ENCODE results near the gene SNX22.
"Not testable (repeated sequence)": the region's sequence is repeated elsewhere in the genome, so short reads cannot be mapped to it uniquely, and the experiment has no call there.

SNX22 gene

DNA sequence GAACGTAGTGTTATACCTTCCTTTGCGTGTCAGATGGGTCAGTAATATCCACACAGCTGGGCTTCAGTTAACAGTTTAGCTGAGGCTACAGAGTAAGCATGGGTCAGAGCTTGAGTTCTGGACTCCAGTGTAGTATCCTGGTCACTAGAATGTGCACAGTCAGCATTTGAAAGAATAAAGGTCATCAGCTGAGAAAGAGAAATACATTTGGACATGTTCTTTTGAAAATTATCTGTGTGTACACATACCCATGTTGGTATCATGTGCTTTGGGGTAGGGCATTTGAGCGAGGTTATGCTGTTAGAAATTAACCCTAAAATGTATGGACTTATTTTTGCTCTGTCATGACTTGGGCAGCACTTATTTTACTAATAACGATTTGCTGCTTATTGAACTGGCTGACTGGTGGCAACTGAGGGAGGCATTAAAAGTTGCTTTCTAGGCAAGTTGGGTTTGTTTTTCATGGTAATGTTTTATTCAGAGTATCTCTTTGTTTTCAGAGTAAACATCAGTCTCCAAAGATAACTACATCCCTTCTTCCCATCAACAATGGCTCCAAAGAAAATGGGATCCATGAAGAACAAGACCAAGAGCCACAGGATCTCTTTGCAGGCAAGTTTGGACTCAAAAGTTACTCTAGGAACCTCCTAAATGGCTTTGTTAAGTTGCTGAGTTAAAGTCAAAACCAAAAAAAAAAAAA lies 39.3 kb upstream of the SNX22 start:
- no peak for TF ChIP-seq CTCF (IDR thresholded peaks at IDR 0.05; ENCODE audit: low read depth, low read length)
- no peak for DNase-seq (ENCODE audit: low read depth in 2 of 2)
- H3K4me3 ChIP-seq (replicated peaks in 1 of 2; ENCODE audit: low read depth in 2 of 2, low read length in 2 of 2) = no peak overlapping the region

DNA sequence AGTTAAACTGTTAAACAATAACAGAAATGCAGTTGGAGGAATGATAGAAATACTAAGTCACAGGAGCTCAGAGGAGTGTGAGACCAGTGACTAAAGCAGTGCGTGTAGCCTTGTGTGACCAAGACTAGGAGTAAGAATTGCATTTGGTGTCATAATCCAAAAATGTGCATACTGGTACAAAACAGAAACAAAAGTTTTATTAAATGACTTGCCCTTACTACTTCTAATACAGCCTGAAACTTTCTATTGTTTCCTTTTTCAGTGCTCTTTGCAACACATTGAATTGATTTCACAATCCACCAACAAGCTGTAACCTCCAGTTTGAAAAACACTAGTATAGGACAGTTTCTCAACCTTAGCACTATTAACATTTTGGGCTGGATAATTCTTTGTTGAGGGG lies 38.6 kb upstream of the SNX22 start:
- no peak for TF ChIP-seq CTCF (IDR thresholded peaks at IDR 0.05; ENCODE audit: low read depth, low read length)
- no peak overlapping the region for H3K4me3 ChIP-seq (replicated peaks in 1 of 2; ENCODE audit: low read depth in 2 of 2, low read length in 2 of 2)
- DNase-seq (ENCODE audit: low read depth in 2 of 2) = peak; percentile 64 to 84

DNA sequence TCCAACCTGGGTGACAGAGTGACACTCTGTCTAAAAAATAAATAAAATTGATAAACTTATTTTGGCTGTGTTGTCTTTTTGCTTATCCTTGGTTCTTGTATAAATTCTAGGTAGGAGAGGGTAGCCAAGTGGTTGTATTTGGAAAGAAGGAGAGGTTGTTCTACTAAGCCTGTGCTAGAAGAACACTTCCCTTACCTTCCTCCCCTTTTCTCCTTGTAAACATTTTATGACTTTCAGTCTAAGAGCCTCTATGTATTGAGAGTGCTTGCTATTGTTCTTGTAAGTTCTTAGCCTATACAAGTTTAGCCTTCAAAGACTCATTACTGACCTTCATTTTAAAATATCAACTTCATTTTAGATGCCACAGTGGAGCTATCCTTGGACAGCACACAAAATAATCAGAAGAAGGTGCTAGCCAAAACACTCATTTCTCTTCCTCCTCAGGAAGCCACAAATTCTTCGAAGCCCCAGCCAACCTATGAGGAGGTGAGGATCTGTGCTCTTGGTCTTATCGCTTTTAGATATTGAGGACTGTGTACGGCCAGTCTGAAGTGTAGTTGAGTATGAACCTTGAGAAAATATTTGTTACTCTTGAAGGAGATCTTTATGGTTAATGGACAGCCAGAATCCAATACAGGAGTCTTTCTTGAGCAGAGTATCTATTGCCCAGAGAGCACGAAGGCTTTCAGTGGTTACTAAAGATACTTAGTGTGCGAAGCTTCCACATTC lies 33.6 kb upstream of the SNX22 start:
- TF ChIP-seq CTCF (IDR thresholded peaks at IDR 0.05; ENCODE audit: low read depth, low read length) = no peak
- DNase-seq (ENCODE audit: low read depth in 2 of 2) = no peak
- H3K4me3 ChIP-seq (replicated peaks in 1 of 2; ENCODE audit: low read depth in 2 of 2, low read length in 2 of 2) = no peak overlapping the region

GRCh38 chr15:64120322-64120721 lies 31.2 kb upstream of the SNX22 start:
- not testable (repeated sequence) for H3K4me3 ChIP-seq (replicated peaks in 1 of 2; ENCODE audit: low read depth in 2 of 2, low read length in 2 of 2); DNase-seq (ENCODE audit: low read depth in 2 of 2)

DNA sequence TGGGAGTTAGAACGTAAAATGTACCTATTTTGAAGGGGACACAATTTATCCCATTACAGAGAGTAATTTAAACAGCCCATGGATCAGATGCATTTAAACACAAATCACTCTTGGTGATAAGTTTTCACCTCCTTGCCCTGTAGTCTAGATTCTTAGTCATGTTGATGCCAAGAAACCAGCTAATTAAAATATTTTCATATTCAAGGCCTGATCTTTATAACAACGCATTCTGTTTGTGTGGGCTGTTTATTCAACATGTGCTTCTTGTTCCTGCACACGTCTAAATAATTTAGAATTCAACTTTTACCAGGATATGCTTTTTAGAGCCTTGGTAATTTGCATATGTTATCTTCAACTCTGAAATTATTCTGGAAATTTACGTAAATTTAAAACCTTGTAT lies 29.9 kb upstream of the SNX22 start:
- TF ChIP-seq CTCF (IDR thresholded peaks at IDR 0.05; ENCODE audit: low read depth, low read length) = no peak
- no peak for DNase-seq (ENCODE audit: low read depth in 2 of 2)
- H3K4me3 ChIP-seq (replicated peaks in 1 of 2; ENCODE audit: low read depth in 2 of 2, low read length in 2 of 2) = no peak overlapping the region

DNA sequence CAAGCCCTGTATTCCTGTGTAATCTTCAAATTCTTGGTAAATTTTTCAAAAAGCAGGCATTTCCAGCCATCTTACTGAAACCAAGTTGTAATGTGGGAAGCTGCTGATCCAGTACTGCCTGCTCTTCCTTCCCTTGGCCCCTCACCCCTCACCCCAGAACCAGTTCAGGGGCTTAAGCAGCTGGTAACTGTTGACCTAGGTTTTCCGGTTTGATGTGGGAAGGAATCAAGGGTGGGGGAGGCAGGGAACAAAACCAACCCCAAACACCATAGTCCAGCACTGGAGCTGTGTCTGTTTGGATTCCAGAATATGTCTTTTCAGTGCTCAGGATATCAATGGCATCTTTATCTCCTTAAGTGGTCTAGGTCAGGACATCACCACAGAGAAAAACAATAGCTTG lies 29.1 kb upstream of the SNX22 start:
- H3K4me3 ChIP-seq (replicated peaks in 1 of 2; ENCODE audit: low read depth in 2 of 2, low read length in 2 of 2) = no peak overlapping the region
- DNase-seq (ENCODE audit: low read depth in 2 of 2) = no peak
- TF ChIP-seq CTCF (IDR thresholded peaks at IDR 0.05; ENCODE audit: low read depth, low read length) = no peak

GRCh38 chr15:64122936-64123351 lies 28.6 kb upstream of the SNX22 start:
- no peak for TF ChIP-seq CTCF (IDR thresholded peaks at IDR 0.05; ENCODE audit: low read depth, low read length)
- no peak for DNase-seq (ENCODE audit: low read depth in 2 of 2)
- H3K4me3 ChIP-seq (replicated peaks in 1 of 2; ENCODE audit: low read depth in 2 of 2, low read length in 2 of 2) = no peak overlapping the region
